Activated T-helper 9 cell treated with anti-CD3 and anti-CD28 coated beads, Interleukin-2, amount 50 U/mL, for 16 hours (primary cell): ENCODE measurements around the gene TMEM175.

Source experiments
- DNase-seq: peaks from one replicate; pipeline ENCODE4 v3.0.0-alpha.2; 2020; ENCODE audit warnings: low read depth

The TMEM175 gene

DNA sequence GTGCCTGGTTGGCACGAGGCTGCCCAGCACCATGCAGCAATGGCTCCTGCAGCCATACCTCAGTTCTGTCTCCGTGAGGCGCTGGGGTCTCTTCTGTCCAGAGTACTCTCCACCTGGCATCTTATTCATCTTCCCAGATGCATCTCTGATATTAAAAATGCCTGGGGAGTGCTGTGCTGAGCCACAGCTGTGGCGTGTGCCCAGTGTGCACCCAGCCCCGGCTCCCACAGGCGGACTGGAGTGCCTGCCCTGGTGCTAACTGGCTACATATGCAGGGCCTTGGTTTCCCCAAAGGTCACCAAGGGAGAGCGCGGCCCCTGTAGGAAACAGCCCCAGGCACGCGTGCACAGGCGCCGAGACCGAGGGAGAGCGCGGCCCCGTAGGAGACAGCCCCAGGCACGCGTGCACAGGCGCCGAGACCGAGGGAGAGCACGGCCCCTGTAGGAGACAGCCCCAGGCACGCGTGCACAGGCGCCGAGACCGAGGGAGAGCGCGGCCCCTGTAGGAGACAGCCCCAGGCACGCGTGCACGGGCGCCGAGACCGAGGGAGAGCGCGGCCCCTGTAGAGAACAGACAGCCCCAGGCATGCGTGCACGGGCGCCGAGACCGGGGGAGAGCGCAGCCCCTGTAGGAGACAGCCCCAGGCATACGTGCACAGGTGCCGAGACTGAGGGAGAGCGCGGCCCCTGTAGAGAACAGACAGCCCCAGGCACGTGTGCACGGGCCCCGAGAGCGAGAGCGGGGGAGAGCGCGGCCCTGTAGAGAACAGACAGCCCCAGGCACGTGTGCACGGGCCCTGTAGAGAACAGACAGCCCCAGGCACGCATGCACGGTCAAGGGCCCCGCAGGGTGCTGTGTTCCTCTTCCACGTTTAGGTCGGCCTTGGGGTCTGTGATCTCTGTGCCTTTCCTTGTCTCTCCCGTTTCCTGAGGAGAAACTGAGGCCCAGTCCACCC is 14.5 kb downstream of the TMEM175 start:
- DNase-seq, result no peak

DNA sequence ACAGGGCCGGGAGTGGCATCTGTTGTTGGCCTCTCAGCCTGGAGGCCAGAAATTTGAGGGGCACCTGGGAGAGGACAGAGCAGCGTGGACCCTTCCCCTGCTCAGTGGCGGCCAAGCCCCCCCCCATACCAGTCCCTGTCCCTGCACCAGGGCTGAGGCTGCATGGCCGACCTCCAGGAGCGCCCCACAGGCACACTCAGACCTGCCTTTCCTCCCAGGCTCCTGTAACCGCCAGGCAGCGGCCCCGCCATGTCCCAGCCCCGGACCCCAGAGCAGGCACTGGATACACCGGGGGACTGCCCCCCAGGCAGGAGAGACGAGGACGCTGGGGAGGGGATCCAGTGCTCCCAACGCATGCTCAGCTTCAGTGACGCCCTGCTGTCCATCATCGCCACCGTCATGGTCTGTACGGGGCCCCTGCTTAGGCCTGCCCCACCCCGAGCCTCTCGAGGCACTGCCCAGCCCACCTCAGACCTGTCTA is 15.3 kb downstream of the TMEM175 start:
- no peak for DNase-seq

DNA sequence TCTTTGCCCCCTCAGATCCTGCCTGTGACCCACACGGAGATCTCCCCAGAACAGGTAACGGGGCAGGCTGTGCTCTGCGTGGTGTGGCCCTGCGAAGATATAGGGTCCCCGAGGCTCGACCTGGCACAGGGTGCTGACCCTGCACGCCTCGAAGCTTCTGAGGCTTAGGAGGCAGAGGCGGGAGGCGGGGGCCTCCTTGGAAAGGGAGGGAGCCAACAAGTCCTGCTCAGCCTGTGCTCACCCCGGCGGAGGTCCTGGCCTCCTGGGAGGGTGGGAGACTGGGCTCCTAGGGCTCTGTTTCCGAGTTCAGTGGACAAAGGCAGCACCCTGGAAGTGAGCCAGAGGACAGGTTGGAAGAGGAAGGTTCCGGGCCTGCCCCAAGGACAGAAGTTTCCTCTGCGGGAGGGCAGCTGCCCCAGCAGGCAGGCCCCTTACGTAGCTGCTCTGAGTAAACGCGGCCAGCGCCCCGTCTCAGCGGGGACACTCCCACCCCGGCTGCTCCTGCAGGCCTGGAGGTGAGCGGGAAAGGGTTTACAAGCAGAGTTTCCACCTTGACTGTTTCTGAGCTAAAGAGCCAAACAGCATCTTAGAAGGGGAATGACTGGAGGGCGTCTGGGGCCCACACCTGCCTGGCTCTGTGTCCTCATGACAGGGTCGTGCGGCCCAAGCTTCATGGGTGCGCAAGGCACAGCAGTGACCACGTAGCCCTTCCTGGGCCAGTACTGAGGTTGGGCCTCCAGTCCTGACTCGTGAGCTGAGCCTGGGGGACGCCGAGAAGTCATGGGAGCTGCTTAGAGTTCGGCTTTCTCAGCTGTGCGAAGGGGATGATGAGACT is 16.1 kb downstream of the TMEM175 start:
- no peak for DNase-seq

- DNase-seq, result no peak
These were observed 16.7 kb downstream of the TMEM175 start for GRCh38 chr4:948936-949300.

- DNase-seq, result no peak
These were observed 17.4 kb downstream of the TMEM175 start for GRCh38 chr4:949656-950055.

GRCh38 chr4:950136-951020 is 18.1 kb downstream of the TMEM175 start:
- no peak for DNase-seq

DNA sequence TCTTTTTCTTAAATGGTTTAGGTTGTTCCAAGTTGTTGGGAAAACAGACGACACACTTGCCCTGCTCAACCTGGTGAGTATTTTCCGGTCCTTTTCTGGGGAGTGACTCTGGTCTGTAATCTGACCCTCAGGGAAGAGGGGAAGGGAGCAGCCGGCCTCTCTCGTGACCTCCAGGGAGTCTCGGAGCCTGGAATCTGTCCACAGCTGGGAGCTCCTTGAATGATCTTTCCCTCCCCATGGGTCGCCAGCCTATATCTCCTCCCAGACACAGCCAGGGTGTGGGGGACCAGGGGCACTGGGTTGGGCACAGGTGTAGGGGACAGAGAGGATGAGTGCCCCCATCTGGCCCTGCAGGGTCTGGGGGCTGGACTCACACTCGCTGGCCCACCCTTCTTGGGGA is 18.9 kb downstream of the TMEM175 start:
- DNase-seq, result no peak

DNA sequence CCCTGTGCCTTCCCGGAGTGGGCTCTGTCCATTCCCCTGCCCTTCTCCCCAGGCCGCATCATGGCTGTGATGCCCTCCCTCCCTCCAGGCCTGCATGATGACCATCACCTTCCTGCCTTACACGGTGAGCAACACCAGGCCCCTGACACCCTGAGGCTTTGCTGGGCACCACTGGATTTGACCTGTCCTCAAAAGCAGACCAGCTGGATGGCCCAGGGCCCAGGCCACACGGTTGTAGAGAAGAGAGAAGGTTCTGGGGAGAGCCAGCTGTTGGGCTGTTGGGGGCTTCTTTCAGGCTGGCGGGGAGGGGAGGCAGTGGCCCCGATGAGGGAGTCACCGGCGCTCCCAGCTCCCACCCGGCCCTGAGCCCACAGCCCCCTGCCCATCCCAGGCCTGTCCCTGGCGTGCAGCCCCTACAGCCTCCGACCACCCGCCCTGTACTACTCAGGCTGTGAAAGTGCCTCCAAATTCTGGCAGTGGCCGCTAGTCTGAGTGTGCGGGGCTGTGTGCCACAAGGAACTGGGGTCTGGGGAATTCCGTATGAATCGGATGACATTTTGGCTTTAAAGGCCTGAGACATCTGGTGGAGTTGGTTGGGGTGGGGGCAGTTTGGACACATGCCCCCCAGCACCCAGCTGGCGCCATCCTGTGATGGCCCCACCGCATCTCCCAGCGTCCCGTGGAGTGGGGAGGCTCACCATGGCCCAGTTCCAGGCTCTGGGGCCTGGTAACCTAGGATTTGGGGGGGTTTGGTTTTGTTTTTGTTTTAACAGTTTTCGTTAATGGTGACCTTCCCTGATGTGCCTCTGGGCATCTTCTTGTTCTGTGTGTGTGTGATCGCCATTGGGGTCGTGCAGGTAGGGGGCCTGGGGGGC is 19.6 kb downstream of the TMEM175 start:
- DNase-seq, result no peak

DNA sequence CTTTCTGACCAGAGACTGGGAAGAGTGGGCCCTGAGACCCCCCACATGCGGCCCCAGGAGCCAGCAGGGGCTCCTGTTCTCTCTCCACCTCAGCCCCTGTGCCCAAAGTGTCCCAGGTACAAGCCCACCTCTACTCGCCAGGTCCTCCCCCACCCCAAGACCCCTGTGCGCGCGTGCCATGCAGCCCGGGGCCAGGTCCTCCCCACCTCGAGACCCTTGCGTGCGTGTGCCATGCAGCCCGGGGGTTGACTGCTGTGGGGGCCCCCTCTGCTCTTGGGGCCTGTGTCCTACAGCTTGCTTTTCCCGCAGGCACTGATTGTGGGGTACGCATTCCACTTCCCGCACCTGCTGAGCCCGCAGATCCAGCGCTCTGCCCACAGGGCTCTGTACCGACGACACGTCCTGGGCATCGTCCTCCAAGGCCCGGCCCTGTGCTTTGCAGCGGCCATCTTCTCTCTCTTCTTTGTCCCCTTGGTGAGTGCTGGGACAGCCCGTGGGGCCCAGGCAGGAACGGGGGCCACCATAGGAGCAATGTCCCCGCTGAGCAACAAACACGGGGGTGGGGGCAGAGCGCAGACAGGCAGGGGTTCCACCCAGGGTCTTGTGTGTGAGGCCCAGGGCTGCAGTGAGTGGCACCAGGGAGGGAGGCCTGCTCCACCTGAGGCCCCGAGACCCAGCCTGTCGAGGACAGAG is 20.8 kb downstream of the TMEM175 start:
- no peak for DNase-seq

GRCh38 chr4:953574-953915 is 21.3 kb downstream of the TMEM175 start:
- no peak for DNase-seq

- DNase-seq, result no peak
These were observed 22.2 kb downstream of the TMEM175 start for GRCh38 chr4:954211-955020.

GRCh38 chr4:955161-955921 is 23.1 kb downstream of the TMEM175 start:
- no peak for DNase-seq

- no peak for DNase-seq
These were observed 23.7 kb downstream of the TMEM175 start for GRCh38 chr4:955931-956381.

GRCh38 chr4:956531-957230 is 24.4 kb downstream of the TMEM175 start:
- no peak for DNase-seq

DNA sequence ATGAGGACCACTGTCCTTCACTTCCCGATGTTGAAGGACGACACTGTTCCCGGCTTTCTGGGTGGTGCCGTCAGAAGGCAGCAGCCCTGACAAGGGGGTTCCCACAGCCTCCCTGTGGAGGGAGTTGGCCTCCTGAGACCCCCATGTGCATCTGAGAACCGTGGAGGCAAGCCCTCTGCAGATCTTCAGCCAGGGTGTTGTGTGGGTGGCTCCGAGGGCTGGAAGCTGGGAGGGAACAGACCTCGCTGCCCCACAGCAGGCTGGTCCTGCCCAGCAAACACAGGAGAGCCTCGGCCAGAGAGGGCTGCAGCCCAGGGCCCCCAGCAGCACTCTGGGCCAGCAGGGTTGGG is 24.9 kb downstream of the TMEM175 start:
- no peak for DNase-seq

DNA sequence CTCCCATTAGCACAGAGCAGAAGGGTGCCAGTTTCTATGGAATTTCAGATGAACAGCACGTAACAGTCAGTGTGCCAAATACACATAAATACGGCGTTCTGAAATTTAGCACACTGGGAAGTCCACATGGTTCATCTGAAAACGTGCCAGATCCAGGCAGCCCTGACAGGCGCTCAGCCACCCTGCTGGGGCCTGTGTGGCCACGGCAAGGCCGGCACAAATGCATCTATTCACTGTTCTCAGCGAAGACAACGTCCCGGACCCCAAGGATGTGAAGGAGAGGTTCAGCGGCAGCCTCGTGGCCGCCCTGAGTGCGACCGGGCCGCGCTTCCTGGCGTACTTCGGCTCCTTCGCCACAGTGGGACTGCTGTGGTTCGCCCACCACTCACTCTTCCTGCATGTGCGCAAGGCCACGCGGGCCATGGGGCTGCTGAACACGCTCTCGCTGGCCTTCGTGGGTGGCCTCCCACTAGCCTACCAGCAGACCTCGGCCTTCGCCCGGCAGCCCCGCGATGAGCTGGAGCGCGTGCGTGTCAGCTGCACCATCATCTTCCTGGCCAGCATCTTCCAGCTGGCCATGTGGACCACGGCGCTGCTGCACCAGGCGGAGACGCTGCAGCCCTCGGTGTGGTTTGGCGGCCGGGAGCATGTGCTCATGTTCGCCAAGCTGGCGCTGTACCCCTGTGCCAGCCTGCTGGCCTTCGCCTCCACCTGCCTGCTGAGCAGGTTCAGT is 25.5 kb downstream of the TMEM175 start:
- DNase-seq, result no peak

DNA sequence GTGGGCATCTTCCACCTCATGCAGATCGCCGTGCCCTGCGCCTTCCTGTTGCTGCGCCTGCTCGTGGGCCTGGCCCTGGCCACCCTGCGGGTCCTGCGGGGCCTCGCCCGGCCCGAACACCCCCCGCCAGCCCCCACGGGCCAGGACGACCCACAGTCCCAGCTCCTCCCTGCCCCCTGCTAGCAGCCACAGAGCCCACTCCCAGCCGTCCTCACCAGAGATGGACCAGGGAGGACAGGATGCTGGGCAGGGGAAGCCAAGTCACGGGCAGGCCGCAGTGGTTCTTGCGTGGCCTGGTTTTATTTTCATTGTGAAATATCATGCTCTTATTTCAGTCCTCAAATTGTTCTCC is 26.0 kb downstream of the TMEM175 start:
- no peak for DNase-seq
